ENCODE results near the gene WDR43. TPM values are rescaled to one million over a fixed set of nuclear protein-coding genes. Genes with fewer than 3 reads are reported as not detected.

WDR43 gene
- polyA plus RNA-seq, 1 donor (not counting 4 experiments of a cell fraction or from before 2014, with no cell fraction given), result 125 TPM

- TF ChIP-seq CTCF (optimal IDR thresholded peaks at IDR 0.05 in 1 of 3, IDR thresholded peaks at IDR 0.05 in 1 of 3, conservative IDR thresholded peaks at IDR 0.05 in 1 of 3; ENCODE audit: extremely low read depth in 1 of 3, insufficient read depth in 2 of 3, low read length in 3 of 3) (no peak), EZH2 (IDR thresholded peaks at IDR 0.05; ENCODE audit: low read length) (no peak)
- dilution Hi-C loops (cut with MboI; ENCODE audit: extremely low pct_ligation_motif_present, low sequenced_read_pairs), result no loop called here
- no peaks in the 10 kb centered on the region for H4K20me1 ChIP-seq (ENCODE audit: control insufficient read depth, extremely low read depth, insufficient read depth, low read length)
- no peak overlapping the region for H3K4me3 ChIP-seq (ENCODE audit: control insufficient read depth in 2 of 3, extremely low read depth in 1 of 3, insufficient read depth in 2 of 3, low read depth in 1 of 3, low read length in 3 of 3)
- H2AFZ ChIP-seq (ENCODE audit: control insufficient read depth, low read length), result no peak overlapping the region
- H3K4me1 ChIP-seq (ENCODE audit: control insufficient read depth, extremely low read depth, insufficient read depth, low read length), result peaks cover 2% of the 10 kb centered on the region
- FAIRE-seq (no peak), DNase-seq (ENCODE audit: low read depth, low spot score) (no peak)
- no peaks in the 10 kb centered on the region for H3K27me3 ChIP-seq (ENCODE audit: control insufficient read depth, extremely low read depth, insufficient read depth, low read length)
- no peaks in the 10 kb centered on the region for H3K79me2 ChIP-seq (ENCODE audit: control insufficient read depth, insufficient read depth, low read length)
- no peak overlapping the region for H3K4me2 ChIP-seq (ENCODE audit: control insufficient read depth, extremely low read depth, insufficient read depth, low read depth, low read length)
- no peak overlapping the region for H3K27ac ChIP-seq (ENCODE audit: control insufficient read depth, insufficient read depth, low read length)
- H3K9ac ChIP-seq (ENCODE audit: control insufficient read depth, extremely low read depth, insufficient read depth, low read length), result no peak overlapping the region
- H3K9me3 ChIP-seq (ENCODE audit: control insufficient read depth, low read depth, low read length), result no peaks in the 10 kb centered on the region
- H3K9me1 ChIP-seq (ENCODE audit: control insufficient read depth, extremely low read depth, insufficient read depth, low read length), result no peaks in the 10 kb centered on the region
- H3K36me3 ChIP-seq (ENCODE audit: control insufficient read depth in 2 of 2, extremely low read depth in 1 of 2, insufficient read depth in 2 of 2, low read length in 2 of 2), result no peaks in the 10 kb centered on the region
These were observed 65.9 kb downstream of the WDR43 start for GRCh38 chr2:28960401-28960800.

- FAIRE-seq (no peak), DNase-seq (ENCODE audit: low read depth, low spot score) (no peak)
- no peaks in the 10 kb centered on the region for H3K9me1 ChIP-seq (ENCODE audit: control insufficient read depth, extremely low read depth, insufficient read depth, low read length)
- H3K4me1 ChIP-seq (ENCODE audit: control insufficient read depth, extremely low read depth, insufficient read depth, low read length), result peaks cover 2% of the 10 kb centered on the region
- H3K27me3 ChIP-seq (ENCODE audit: control insufficient read depth, extremely low read depth, insufficient read depth, low read length), result no peaks in the 10 kb centered on the region
- no peak overlapping the region for H3K9ac ChIP-seq (ENCODE audit: control insufficient read depth, extremely low read depth, insufficient read depth, low read length)
- no peaks in the 10 kb centered on the region for H3K9me3 ChIP-seq (ENCODE audit: control insufficient read depth, low read depth, low read length)
- dilution Hi-C loops (cut with MboI; ENCODE audit: extremely low pct_ligation_motif_present, low sequenced_read_pairs), result no loop called here
- no peak overlapping the region for H2AFZ ChIP-seq (ENCODE audit: control insufficient read depth, low read length)
- H3K36me3 ChIP-seq (ENCODE audit: control insufficient read depth in 2 of 2, extremely low read depth in 1 of 2, insufficient read depth in 2 of 2, low read length in 2 of 2), result no peaks in the 10 kb centered on the region
- no peak overlapping the region for H3K4me2 ChIP-seq (ENCODE audit: control insufficient read depth, extremely low read depth, insufficient read depth, low read depth, low read length)
- no peak for TF ChIP-seq EZH2 (IDR thresholded peaks at IDR 0.05; ENCODE audit: low read length)
- no peak for TF ChIP-seq CTCF (optimal IDR thresholded peaks at IDR 0.05 in 1 of 3, IDR thresholded peaks at IDR 0.05 in 1 of 3, conservative IDR thresholded peaks at IDR 0.05 in 1 of 3; ENCODE audit: extremely low read depth in 1 of 3, insufficient read depth in 2 of 3, low read length in 3 of 3)
- H3K4me3 ChIP-seq (ENCODE audit: control insufficient read depth in 2 of 3, extremely low read depth in 1 of 3, insufficient read depth in 2 of 3, low read depth in 1 of 3, low read length in 3 of 3), result no peak overlapping the region
- no peaks in the 10 kb centered on the region for H4K20me1 ChIP-seq (ENCODE audit: control insufficient read depth, extremely low read depth, insufficient read depth, low read length)
- no peaks in the 10 kb centered on the region for H3K79me2 ChIP-seq (ENCODE audit: control insufficient read depth, insufficient read depth, low read length)
- H3K27ac ChIP-seq (ENCODE audit: control insufficient read depth, insufficient read depth, low read length), result no peak overlapping the region
These were observed 68.0 kb downstream of the WDR43 start for GRCh38 chr2:28962505-28962904.
